NCI-H128 (cell line): ENCODE results near the gene ETFB.

Experiments
- DNase-seq: peaks from one replicate; lab custom pipeline; 2025; ENCODE audit not compliant: unreplicated experiment; lab: John Stamatoyannopoulos, UW

The ETFB gene

DNA sequence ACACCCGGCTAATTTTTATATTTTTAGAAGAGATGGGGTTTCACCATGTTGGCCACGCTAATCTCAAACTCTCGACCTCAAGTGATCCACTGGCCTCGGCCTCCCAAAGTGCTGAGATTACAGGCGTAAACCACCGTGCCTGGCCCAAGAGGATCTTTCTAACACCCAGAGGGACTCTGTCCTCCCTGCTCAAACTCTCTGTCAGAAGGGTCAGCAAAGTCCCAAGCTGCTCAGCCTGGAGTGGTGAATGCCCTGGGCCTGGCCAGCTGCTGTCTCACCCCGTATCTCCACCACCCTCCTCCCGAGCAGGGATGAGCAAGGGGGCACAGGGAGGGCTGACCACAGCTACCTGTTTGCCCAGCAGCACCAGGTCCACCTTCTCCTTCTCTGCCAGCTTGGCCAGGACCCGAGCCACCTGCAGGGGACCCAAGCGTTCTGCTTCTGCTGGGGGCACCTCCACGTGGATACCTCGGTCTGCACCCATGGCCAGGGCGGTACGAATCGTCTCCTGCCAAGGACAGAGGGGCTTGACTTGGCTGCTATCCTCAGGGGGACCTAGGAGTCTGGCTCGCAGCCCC lies 13.3 kb downstream of the ETFB start:
- no peak for DNase-seq

DNA sequence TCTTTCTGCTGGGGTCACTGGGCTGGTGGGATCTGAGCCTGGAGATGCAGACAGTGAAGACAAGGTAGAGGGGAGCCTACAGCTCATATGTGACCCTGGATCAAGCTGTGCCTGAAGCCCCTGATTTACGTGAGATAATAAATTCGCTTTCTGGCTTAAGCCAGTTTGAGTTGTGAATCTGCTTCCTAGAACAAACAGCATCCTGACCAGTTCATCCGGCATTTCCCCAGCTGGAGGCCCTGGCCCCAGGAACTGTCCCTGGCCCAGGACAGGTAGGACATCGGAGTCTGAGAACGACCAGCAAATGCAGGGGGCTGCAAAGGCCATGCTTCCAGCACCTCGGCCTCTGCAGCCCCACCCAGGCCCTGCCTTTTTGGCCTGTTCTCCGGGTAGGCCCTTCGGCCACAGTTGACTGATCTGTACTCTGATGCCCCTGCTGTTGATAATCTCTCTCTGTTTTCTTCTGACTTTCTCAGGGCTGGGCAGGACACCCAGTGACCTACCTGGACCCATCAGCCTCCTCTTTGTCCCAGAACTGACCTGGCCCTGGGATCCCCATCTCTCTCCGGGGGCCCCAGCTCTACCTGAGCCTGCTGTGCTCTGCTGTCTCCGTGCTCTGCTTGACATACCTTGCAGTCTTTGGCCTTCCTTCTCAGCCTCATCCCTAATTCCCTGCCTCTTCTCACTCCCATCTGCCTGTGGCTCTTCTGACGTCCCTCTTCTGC lies 14.8 kb downstream of the ETFB start:
- no peak for DNase-seq

- no peak for DNase-seq
These were observed 18.8 kb downstream of the ETFB start for GRCh38 chr19:51347209-51347928.

DNA sequence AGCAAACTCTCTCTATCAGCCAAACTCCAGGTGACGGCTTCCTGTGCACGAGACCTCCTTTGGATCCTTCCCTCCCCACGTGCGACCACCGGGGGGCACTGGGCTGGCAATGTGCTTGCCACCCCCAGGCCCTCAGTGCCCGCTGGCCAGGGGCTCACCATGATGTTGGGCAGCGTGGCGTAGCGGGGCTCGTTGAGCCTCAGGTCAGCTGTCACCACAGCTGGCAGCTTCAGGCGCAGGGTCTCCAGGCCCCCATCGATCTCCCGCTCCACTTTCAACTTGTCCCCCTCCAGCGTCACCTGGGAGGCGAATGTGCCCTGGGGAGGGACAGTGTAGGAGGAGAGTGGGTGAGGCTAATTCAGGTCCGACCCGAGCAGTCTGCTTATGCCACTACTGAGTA lies 19.4 kb downstream of the ETFB start:
- DNase-seq = no peak

GRCh38 chr19:51345076-51345620 lies 21.0 kb downstream of the ETFB start:
- no peak for DNase-seq

GRCh38 chr19:51342631-51343569 lies 23.3 kb downstream of the ETFB start:
- DNase-seq = no peak

DNA sequence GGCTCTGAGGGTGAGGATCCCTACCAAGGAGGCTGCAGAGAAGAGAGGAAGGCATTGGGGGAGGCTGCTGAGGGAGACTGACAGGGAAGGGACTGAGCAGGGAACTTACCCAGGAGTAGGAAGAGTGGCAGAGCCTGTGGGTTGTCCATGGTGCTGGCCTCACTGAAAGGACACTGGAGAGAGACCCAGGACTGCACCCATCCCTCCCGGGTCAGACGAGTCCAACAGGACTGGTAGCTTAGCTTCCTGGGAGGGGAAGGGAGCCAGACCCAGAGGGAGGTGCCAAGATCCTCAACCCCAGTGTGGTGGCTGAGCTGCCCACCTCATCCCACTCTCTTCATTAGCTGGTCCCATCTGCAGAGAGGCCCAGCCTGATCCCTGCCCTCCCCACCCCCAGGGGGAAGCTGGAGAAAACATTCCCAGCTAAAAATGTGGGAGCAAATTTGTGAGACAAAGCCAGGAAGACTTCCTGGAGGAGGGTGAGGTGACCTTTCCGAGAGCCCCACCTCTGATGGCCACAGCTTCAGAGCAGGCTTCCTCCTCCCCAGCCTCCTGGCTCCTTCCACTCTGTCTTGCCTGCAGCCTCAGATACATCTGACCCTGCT lies 24.1 kb downstream of the ETFB start, which contains the start of gene VSIG10L:
Gene VSIG10L (minus strand): TSS at position 164 of the 605 bp plus-strand sequence. CDS start 15 bp downstream, at position 149.
- no peak for DNase-seq

GRCh38 chr19:51341066-51341465 lies 25.1 kb downstream of the ETFB start:
- no peak for DNase-seq

DNA sequence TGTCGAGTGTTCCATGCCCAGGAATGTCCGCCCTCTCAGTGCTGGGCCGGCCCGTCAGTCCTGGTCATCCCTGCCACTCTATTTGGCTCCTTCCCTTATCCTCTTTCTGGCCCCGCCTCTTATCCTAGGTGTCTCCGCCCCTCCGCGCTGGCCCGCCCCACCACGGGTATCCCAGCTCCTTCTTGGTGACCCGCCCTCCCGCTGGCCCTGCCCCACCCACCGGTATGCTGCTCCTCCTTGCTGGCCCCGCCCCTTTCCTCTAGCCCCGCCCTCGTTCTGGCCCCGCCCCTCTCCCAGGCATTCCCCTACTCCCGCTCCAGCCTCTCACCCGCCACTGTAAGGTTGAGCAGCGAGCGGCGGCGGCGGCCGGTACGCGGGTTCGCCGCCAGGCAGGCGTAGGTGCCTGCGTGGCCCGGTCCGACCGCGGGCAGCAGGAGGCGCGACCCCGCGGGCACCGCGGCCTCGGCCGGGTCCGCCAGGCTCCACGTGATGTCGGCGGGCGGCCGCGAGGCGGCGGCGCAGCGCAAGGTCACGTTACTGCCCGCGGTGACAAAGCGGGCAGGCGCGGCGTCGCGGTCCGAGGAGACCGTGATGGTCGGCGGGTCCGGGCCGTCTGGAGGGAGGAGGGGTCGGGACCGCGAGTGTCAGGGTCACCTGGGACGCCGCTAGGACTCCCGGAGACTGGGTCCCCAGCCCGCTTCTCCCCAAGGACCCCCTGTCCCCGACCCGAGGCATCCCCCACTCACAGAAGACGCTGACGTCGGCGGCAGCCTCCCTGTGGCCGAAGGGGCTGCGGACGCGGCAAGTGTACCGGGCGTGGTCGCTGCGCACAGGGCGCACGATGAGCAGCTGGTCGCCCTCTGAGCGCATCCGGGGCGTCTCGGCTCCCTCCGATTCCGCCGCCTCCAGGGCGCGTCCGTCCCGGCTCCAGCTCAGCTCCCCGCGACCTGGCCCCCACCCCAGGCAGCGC lies 26.2 kb downstream of the ETFB start:
- DNase-seq = no peak

DNA sequence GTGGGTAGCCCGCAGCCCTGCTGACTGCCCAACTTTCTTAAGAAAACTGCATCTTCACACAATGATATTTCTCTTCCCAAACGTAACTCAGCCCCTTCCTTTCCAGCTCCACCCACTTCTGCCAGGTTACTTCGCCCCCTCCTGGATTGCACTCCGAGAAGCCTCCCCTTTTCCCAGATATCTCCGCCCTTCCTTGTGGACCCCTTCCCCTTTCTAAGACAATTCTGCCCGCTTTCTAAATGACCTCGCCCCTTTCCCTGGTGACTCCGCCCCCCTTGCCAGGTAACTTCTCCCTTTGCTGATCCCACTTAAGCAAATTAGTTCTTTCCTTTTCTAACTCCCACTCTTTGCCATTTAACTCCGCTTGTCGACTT lies 26.9 kb downstream of the ETFB start:
- no peak for DNase-seq

- no peak for DNase-seq
These were observed 27.4 kb downstream of the ETFB start for GRCh38 chr19:51338563-51339312.

GRCh38 chr19:51337861-51338562 lies 28.2 kb downstream of the ETFB start:
- no peak for DNase-seq

GRCh38 chr19:51337141-51337860 lies 28.9 kb downstream of the ETFB start:
- no peak for DNase-seq

GRCh38 chr19:51333836-51334460 lies 32.2 kb downstream of the ETFB start:
- DNase-seq = no peak

DNA sequence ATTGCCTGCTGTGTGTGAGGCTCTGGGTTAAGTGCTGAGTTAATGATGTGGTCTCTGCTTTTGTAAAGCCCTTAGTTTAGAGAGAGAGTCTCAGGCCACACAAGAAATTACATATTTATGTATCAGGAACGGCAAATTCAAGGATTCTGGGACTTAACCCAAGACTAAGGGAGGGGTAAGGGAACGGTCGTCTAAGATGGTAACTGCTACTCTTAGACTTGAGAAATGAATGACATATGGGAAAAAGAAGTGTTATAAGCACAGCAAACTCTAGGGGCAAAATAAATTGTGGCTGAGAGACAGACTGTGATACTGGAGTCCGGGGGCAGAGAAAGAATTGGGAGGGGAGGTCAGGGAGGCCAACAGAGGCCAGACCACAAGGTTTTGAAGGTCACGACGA lies 34.5 kb downstream of the ETFB start:
- DNase-seq = no peak

- no peak for DNase-seq
These were observed 35.0 kb downstream of the ETFB start for GRCh38 chr19:51331193-51331592.

DNA sequence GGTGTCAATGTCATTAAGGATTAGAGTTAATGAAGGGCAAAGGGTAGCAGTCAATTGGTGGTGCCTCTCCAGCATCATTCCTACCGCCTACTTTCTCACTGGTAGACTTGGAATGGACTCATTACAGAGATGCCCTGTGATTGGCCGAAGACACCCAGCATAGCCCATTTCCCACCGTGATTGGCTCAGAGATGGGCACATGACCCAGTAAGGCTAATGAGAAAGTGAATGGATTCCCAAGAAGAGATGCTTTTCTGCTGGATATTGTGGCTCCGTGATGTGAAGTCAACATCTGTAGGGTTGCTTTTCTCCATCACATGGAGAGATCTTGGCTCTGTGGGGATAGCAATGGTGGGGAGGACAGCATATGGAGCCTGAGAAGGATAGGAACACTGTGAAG lies 35.8 kb downstream of the ETFB start:
- no peak for DNase-seq
